ENCODE measurements around the gene WIF1.

WIF1 gene

GRCh38 chr12:65122703-65123102 lies 1.6 kb upstream of the WIF1 start:
- DNase-seq (ENCODE audit: low read depth): no peak
- TF ChIP-seq CTCF (conservative IDR thresholded peaks at IDR 0.05; ENCODE audit: control insufficient read depth, insufficient read depth, low read depth, low read length): no peak
- no peak overlapping the region for H3K4me3 ChIP-seq (ENCODE audit: control insufficient read depth, low read depth, low read length)

GRCh38 chr12:65121956-65122469 lies 908 bp upstream of the WIF1 start:
- DNase-seq (ENCODE audit: low read depth): no peak
- H3K4me3 ChIP-seq (ENCODE audit: control insufficient read depth, low read depth, low read length): no peak overlapping the region
- no peak for TF ChIP-seq CTCF (conservative IDR thresholded peaks at IDR 0.05; ENCODE audit: control insufficient read depth, insufficient read depth, low read depth, low read length)

- no peak for DNase-seq (ENCODE audit: low read depth)
- H3K4me3 ChIP-seq (ENCODE audit: control insufficient read depth, low read depth, low read length): no peak overlapping the region
- no peak for TF ChIP-seq CTCF (conservative IDR thresholded peaks at IDR 0.05; ENCODE audit: control insufficient read depth, insufficient read depth, low read depth, low read length)
These were observed 2.0 kb downstream of the WIF1 start for GRCh38 chr12:65119063-65119462.

- no peak overlapping the region for H3K4me3 ChIP-seq (ENCODE audit: control insufficient read depth, low read depth, low read length)
- TF ChIP-seq CTCF (conservative IDR thresholded peaks at IDR 0.05; ENCODE audit: control insufficient read depth, insufficient read depth, low read depth, low read length): no peak
- DNase-seq (ENCODE audit: low read depth): peak; percentile 11
These were observed 7.5 kb downstream of the WIF1 start for GRCh38 chr12:65113621-65114035.

GRCh38 chr12:65106948-65107347 lies 14.2 kb downstream of the WIF1 start:
- peak; percentile 41 for TF ChIP-seq CTCF (conservative IDR thresholded peaks at IDR 0.05; ENCODE audit: control insufficient read depth, insufficient read depth, low read depth, low read length)
- H3K4me3 ChIP-seq (ENCODE audit: control insufficient read depth, low read depth, low read length): no peak overlapping the region
- peak; percentile 36 for DNase-seq (ENCODE audit: low read depth)

- peak; percentile 48 for TF ChIP-seq CTCF (conservative IDR thresholded peaks at IDR 0.05; ENCODE audit: control insufficient read depth, insufficient read depth, low read depth, low read length)
- H3K4me3 ChIP-seq (ENCODE audit: control insufficient read depth, low read depth, low read length): no peak overlapping the region
- peak; percentile 39 for DNase-seq (ENCODE audit: low read depth)
These were observed 21.0 kb downstream of the WIF1 start for GRCh38 chr12:65100140-65100539.

GRCh38 chr12:65099182-65099581 lies 21.9 kb downstream of the WIF1 start:
- no peak for TF ChIP-seq CTCF (conservative IDR thresholded peaks at IDR 0.05; ENCODE audit: control insufficient read depth, insufficient read depth, low read depth, low read length)
- H3K4me3 ChIP-seq (ENCODE audit: control insufficient read depth, low read depth, low read length): no peak overlapping the region
- DNase-seq (ENCODE audit: low read depth): no peak

All from fibroblast of mammary gland (primary cell).